HEK293 (cell line): ENCODE results near the gene TRIM47.

ENCODE experiments used
- EGR2 ChIP-seq: fragments of 450-650 bp; formaldehyde crosslinking; IDR thresholded peaks from 2 replicates; pipeline ENCODE4 v1.5.1; 2016; ENCODE audit warnings: low read depth, missing biosample characterization, missing genetic modification characterization
- KLF16 ChIP-seq: fragments of 450-650 bp; formaldehyde crosslinking; IDR thresholded peaks from 2 replicates; pipeline ENCODE4 v1.5.1; 2017; ENCODE audit warnings: missing biosample characterization, missing genetic modification characterization
- KLF9 ChIP-seq: fragments of 450-650 bp; formaldehyde crosslinking; IDR thresholded peaks from 2 replicates; pipeline ENCODE4 v1.5.1; 2016; ENCODE audit warnings: missing biosample characterization, missing genetic modification characterization, low read depth
- YY2 ChIP-seq: fragments of 450-650 bp; formaldehyde crosslinking; IDR thresholded peaks from 2 replicates; pipeline ENCODE4 v1.5.1; 2016; ENCODE audit warnings: missing biosample characterization, missing genetic modification characterization
- ZFHX2 ChIP-seq: fragments of 450-650 bp; formaldehyde crosslinking; conservative IDR thresholded peaks from 2 replicates; pipeline ENCODE4 v1.5.1; 2016; ENCODE audit warnings: missing biosample characterization, missing genetic modification characterization
- ZNF175 ChIP-seq: fragments of 450-650 bp; formaldehyde crosslinking; IDR thresholded peaks from 2 replicates; pipeline ENCODE4 v1.5.1; 2016; ENCODE audit warnings: missing biosample characterization, missing genetic modification characterization
- ZNF184 ChIP-seq: fragments of 450-650 bp; IDR thresholded peaks from 2 replicates; pipeline ENCODE4 v1.5.1; 2018; ENCODE audit warnings: missing biosample characterization, mild to moderate bottlenecking, missing genetic modification characterization
- ZNF23 ChIP-seq: fragments of 450-650 bp; formaldehyde crosslinking; IDR thresholded peaks from 2 replicates; pipeline ENCODE4 v1.5.1; 2016; ENCODE audit warnings: missing biosample characterization, missing genetic modification characterization, borderline replicate concordance
- ZNF302 ChIP-seq: fragments of 450-650 bp; formaldehyde crosslinking; IDR thresholded peaks from 2 replicates; pipeline ENCODE4 v1.5.1; 2016; ENCODE audit warnings: missing biosample characterization, missing genetic modification characterization, low read depth
- ZNF394 ChIP-seq: fragments of 450-650 bp; formaldehyde crosslinking; IDR thresholded peaks from 2 replicates; pipeline ENCODE4 v1.5.1; 2016; ENCODE audit warnings: missing biosample characterization, missing genetic modification characterization, mild to moderate bottlenecking, moderate library complexity, borderline replicate concordance
- ZNF404 ChIP-seq: fragments of 450-650 bp; formaldehyde crosslinking; IDR thresholded peaks from 2 replicates; pipeline ENCODE4 v1.5.1; 2017; ENCODE audit warnings: missing biosample characterization, missing genetic modification characterization
- ZNF549 ChIP-seq: fragments of 450-650 bp; IDR thresholded peaks from 2 replicates; pipeline ENCODE4 v1.5.1; 2018; ENCODE audit warnings: missing biosample characterization, missing genetic modification characterization, mild to moderate bottlenecking, inconsistent platforms, moderate library complexity
- ZNF558 ChIP-seq: fragments of 450-650 bp; formaldehyde crosslinking; IDR thresholded peaks from 2 replicates; pipeline ENCODE4 v1.5.1; 2016; ENCODE audit warnings: missing biosample characterization, missing genetic modification characterization
- ZNF561 ChIP-seq: fragments of 450-650 bp; IDR thresholded peaks from 2 replicates; pipeline ENCODE4 v1.5.1; 2018; ENCODE audit warnings: missing biosample characterization, missing genetic modification characterization, borderline replicate concordance
- ZNF623 ChIP-seq: fragments of 450-650 bp; formaldehyde crosslinking; IDR thresholded peaks from 2 replicates; pipeline ENCODE4 v1.5.1; 2016; ENCODE audit warnings: missing biosample characterization, missing genetic modification characterization
- ZNF626 ChIP-seq: fragments of 450-650 bp; sonication (Bioruptor Pico); formaldehyde crosslinking; IDR thresholded peaks from 2 replicates; pipeline ENCODE4 v1.5.1; 2018; ENCODE audit warnings: missing biosample characterization, missing genetic modification characterization, inconsistent platforms
- ZNF747 ChIP-seq: fragments of 450-650 bp; formaldehyde crosslinking; IDR thresholded peaks from 2 replicates; pipeline ENCODE4 v1.5.1; 2016; ENCODE audit warnings: missing biosample characterization, missing genetic modification characterization
- TF ChIP-seq, protein P1 (sequence below): fragments of 450-650 bp; formaldehyde crosslinking; IDR thresholded peaks from 2 replicates; pipeline ENCODE4 v1.5.1; 2016; ENCODE audit warnings: missing biosample characterization, missing genetic modification characterization
- TF ChIP-seq, protein P2 (sequence below): fragments of 450-650 bp; formaldehyde crosslinking; IDR thresholded peaks from 2 replicates; pipeline ENCODE4 v1.5.1; 2016; ENCODE audit warnings: missing biosample characterization, missing genetic modification characterization
- TF ChIP-seq, protein P3 (sequence below): fragments of 450-650 bp; formaldehyde crosslinking; IDR thresholded peaks from 2 replicates; pipeline ENCODE4 v1.5.1; 2016; ENCODE audit warnings: missing biosample characterization, missing genetic modification characterization
- TF ChIP-seq, protein P4 (sequence below): fragments of 450-650 bp; IDR thresholded peaks from 2 replicates; pipeline ENCODE4 v1.5.1; 2018; ENCODE audit warnings: missing biosample characterization, mild to moderate bottlenecking, missing genetic modification characterization
- TF ChIP-seq, protein P5 (sequence below): fragments of 450-650 bp; formaldehyde crosslinking; conservative IDR thresholded peaks from 2 replicates; pipeline ENCODE4 v1.5.1; 2016; ENCODE audit warnings: low read depth, missing biosample characterization, missing genetic modification characterization
- TF ChIP-seq, protein P6 (sequence below): fragments of 450-650 bp; formaldehyde crosslinking; IDR thresholded peaks from 2 replicates; pipeline ENCODE4 v1.5.1; 2016; ENCODE audit warnings: missing biosample characterization, missing genetic modification characterization
- TF ChIP-seq, protein P7 (sequence below): sonication (generic); formaldehyde crosslinking; IDR thresholded peaks from 2 replicates; pipeline ENCODE4 v1.8.1; 2022; ENCODE audit warnings: mild to moderate bottlenecking, moderate library complexity, missing genetic modification reagents

Gene TRIM47

DNA sequence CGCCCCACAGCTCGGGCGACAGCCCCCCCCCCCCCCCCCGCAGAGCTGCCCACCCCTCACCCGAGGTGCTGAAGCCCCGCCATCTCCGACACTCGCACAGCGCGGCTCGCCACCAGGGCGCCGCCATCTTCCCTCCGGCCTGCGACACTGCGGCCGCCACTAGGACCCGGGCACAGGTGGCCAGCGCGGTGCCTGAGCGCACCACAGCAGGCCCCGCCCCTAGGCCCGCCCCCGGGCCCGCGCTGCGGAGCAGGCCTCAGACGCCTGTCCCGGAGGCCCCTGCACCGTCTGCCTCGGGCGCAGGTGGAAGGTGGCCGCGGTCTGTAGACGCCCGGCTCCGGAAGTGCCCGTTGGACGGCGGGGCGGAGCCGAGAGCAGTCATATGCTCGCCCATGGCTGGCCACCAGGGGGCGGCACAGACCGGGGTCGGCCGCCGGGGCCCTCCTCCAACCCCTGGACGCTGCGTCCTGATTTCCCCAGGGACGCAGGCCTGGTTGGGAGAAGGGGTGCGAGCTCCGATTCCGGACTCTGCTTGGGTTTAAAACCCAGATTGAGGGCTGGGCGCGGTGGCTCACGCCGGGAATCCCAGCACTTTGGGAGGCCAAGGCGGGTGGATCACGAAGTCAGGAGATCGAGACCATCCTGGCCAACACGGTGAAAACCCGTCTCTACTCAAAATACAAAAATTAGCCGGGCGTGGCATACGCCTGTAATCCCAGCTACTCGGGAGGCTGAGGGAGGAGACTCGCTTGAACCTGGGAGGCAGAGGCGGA lies 26.6 kb upstream of the TRIM47 start, which contains the start of gene MRPL38 (continued):
- no peak for TF ChIP-seq ZNF23 (tag by site-specific recombination)
- TF ChIP-seq ZNF747 (tag by site-specific recombination): no peak
- TF ChIP-seq ZNF561 (tag by site-specific recombination): peak; percentile 96
- 0 out of 2 replicates have a peak, but pooled peaks have one; percentile 10 for TF ChIP-seq ZNF623 (tag by site-specific recombination)
- peak; percentile 64; the same call in 1 of the 2 replicates for TF ChIP-seq ZNF184
- no peak for TF ChIP-seq ZNF302 (tag by site-specific recombination)
- TF ChIP-seq, protein P1, sequence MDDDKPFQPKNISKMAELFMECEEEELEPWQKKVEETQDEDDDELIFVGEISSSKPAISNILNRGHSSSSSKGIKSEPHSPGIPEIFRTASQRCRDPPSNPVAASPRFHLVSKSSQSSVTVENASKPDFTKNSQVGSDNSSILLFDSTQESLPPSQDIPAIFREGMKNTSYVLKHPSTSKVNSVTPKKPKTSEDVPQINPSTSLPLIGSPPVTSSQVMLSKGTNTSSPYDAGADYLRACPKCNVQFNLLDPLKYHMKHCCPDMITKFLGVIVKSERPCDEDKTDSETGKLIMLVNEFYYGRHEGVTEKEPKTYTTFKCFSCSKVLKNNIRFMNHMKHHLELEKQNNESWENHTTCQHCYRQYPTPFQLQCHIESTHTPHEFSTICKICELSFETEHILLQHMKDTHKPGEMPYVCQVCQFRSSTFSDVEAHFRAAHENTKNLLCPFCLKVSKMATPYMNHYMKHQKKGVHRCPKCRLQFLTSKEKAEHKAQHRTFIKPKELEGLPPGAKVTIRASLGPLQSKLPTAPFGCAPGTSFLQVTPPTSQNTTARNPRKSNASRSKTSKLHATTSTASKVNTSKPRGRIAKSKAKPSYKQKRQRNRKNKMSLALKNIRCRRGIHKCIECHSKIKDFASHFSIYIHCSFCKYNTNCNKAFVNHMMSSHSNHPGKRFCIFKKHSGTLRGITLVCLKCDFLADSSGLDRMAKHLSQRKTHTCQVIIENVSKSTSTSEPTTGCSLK: no peak
- peak; percentile 69 for TF ChIP-seq ZNF394 (tag by site-specific recombination)
- 0 out of 2 replicates have a peak, but pooled peaks have one; percentile 12 for TF ChIP-seq ZNF558 (tag by site-specific recombination)
- TF ChIP-seq ZFHX2 (tag by site-specific recombination): peak; percentile 63
- TF ChIP-seq, protein P2, sequence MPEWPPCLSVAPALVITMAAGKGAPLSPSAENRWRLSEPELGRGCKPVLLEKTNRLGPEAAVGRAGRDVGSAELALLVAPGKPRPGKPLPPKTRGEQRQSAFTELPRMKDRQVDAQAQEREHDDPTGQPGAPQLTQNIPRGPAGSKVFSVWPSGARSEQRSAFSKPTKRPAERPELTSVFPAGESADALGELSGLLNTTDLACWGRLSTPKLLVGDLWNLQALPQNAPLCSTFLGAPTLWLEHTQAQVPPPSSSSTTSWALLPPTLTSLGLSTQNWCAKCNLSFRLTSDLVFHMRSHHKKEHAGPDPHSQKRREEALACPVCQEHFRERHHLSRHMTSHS: no peak
- no peak for TF ChIP-seq ZNF404 (tag by site-specific recombination)
- peak; percentile 25 for TF ChIP-seq EGR2 (tag by site-specific recombination)
- TF ChIP-seq, protein P3, sequence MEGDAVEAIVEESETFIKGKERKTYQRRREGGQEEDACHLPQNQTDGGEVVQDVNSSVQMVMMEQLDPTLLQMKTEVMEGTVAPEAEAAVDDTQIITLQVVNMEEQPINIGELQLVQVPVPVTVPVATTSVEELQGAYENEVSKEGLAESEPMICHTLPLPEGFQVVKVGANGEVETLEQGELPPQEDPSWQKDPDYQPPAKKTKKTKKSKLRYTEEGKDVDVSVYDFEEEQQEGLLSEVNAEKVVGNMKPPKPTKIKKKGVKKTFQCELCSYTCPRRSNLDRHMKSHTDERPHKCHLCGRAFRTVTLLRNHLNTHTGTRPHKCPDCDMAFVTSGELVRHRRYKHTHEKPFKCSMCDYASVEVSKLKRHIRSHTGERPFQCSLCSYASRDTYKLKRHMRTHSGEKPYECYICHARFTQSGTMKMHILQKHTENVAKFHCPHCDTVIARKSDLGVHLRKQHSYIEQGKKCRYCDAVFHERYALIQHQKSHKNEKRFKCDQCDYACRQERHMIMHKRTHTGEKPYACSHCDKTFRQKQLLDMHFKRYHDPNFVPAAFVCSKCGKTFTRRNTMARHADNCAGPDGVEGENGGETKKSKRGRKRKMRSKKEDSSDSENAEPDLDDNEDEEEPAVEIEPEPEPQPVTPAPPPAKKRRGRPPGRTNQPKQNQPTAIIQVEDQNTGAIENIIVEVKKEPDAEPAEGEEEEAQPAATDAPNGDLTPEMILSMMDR (tag by site-specific recombination): peak; percentile 99
- TF ChIP-seq, protein P4, sequence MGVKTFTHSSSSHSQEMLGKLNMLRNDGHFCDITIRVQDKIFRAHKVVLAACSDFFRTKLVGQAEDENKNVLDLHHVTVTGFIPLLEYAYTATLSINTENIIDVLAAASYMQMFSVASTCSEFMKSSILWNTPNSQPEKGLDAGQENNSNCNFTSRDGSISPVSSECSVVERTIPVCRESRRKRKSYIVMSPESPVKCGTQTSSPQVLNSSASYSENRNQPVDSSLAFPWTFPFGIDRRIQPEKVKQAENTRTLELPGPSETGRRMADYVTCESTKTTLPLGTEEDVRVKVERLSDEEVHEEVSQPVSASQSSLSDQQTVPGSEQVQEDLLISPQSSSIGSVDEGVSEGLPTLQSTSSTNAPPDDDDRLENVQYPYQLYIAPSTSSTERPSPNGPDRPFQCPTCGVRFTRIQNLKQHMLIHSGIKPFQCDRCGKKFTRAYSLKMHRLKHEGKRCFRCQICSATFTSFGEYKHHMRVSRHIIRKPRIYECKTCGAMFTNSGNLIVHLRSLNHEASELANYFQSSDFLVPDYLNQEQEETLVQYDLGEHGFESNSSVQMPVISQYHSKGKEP (tag by site-specific recombination): peak; percentile 74
- peak; percentile 81 for TF ChIP-seq KLF16 (tag by site-specific recombination)
- peak; percentile 82 for TF ChIP-seq KLF9 (tag by site-specific recombination)
- TF ChIP-seq ZNF175 (tag by site-specific recombination): no peak
- TF ChIP-seq, protein P5, sequence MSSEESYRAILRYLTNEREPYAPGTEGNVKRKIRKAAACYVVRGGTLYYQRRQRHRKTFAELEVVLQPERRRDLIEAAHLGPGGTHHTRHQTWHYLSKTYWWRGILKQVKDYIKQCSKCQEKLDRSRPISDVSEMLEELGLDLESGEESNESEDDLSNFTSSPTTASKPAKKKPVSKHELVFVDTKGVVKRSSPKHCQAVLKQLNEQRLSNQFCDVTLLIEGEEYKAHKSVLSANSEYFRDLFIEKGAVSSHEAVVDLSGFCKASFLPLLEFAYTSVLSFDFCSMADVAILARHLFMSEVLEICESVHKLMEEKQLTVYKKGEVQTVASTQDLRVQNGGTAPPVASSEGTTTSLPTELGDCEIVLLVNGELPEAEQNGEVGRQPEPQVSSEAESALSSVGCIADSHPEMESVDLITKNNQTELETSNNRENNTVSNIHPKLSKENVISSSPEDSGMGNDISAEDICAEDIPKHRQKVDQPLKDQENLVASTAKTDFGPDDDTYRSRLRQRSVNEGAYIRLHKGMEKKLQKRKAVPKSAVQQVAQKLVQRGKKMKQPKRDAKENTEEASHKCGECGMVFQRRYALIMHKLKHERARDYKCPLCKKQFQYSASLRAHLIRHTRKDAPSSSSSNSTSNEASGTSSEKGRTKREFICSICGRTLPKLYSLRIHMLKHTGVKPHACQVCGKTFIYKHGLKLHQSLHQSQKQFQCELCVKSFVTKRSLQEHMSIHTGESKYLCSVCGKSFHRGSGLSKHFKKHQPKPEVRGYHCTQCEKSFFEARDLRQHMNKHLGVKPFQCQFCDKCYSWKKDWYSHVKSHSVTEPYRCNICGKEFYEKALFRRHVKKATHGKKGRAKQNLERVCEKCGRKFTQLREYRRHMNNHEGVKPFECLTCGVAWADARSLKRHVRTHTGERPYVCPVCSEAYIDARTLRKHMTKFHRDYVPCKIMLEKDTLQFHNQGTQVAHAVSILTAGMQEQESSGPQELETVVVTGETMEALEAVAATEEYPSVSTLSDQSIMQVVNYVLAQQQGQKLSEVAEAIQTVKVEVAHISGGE (tag by site-specific recombination): peak; percentile 82
- peak; percentile 84 for TF ChIP-seq YY2 (tag by site-specific recombination)
- no peak for TF ChIP-seq ZNF626 (tag by site-specific recombination)
- no peak for TF ChIP-seq ZNF549 (tag by site-specific recombination)
- TF ChIP-seq, protein P6, sequence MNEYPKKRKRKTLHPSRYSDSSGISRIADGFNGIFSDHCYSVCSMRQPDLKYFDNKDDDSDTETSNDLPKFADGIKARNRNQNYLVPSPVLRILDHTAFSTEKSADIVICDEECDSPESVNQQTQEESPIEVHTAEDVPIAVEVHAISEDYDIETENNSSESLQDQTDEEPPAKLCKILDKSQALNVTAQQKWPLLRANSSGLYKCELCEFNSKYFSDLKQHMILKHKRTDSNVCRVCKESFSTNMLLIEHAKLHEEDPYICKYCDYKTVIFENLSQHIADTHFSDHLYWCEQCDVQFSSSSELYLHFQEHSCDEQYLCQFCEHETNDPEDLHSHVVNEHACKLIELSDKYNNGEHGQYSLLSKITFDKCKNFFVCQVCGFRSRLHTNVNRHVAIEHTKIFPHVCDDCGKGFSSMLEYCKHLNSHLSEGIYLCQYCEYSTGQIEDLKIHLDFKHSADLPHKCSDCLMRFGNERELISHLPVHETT (tag by site-specific recombination): peak; percentile 87
- TF ChIP-seq, protein P7, sequence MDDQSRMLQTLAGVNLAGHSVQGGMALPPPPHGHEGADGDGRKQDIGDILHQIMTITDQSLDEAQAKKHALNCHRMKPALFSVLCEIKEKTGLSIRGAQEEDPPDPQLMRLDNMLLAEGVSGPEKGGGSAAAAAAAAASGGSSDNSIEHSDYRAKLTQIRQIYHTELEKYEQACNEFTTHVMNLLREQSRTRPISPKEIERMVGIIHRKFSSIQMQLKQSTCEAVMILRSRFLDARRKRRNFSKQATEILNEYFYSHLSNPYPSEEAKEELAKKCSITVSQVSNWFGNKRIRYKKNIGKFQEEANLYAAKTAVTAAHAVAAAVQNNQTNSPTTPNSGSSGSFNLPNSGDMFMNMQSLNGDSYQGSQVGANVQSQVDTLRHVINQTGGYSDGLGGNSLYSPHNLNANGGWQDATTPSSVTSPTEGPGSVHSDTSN: peak; percentile 87
